WTC11 (cell line): ENCODE results near the gene CLEC4M. TPM values are rescaled to one million over a fixed set of nuclear protein-coding genes. Genes with fewer than 3 reads are reported as not detected.

ENCODE experiments used
- ATAC-seq: fragments of 200-7000 bp; cut with Tn5 transposase; 2 replicates; pipeline ENCODE4 v1.10.0; 2021; ENCODE audit warnings: mild to moderate bottlenecking, moderate library complexity
- CTCF ChIA-PET: fragments of 300-600 bp; sonication (Branson Sonifier 250); formaldehyde crosslinking; loops from one replicate; lab custom pipeline; 2021; ENCODE audit warnings: antibody characterized with exemption; lab: Charles Lee
- POLR2A ChIA-PET: fragments of 350-600 bp; sonication (Branson Sonifier 250); formaldehyde crosslinking; loops from one replicate; lab custom pipeline; 2021; ENCODE audit warnings: antibody characterized with exemption; lab: Charles Lee
- DNase-seq: peaks from one replicate; pipeline ENCODE4 v3.0.0; 2021; ENCODE audit warnings: low spot score
- H3K27ac Mint-ChIP-seq: 2 replicates; pipeline ENCODE4 v1.8.0; 2021; ENCODE audit warnings: mixed read lengths
- H3K27me3 Mint-ChIP-seq: 2 replicates; pipeline ENCODE4 v1.8.0; 2021; ENCODE audit warnings: low read depth, mild to moderate bottlenecking, moderate library complexity, mixed read lengths
- H3K36me3 Mint-ChIP-seq: 2 replicates; pipeline ENCODE4 v1.8.0; 2021; ENCODE audit warnings: mixed read lengths
- H3K4me1 Mint-ChIP-seq: 2 replicates; pipeline ENCODE4 v1.8.0; 2022; ENCODE audit warnings: mixed read lengths
- H3K4me3 Mint-ChIP-seq: 2 replicates; pipeline ENCODE4 v1.8.0; 2021; ENCODE audit warnings: mild to moderate bottlenecking, moderate library complexity, mixed read lengths
- H3K9me3 Mint-ChIP-seq: 2 replicates; pipeline ENCODE4 v1.8.0; 2021; ENCODE audit warnings: mixed read lengths
- CREM ChIP-seq: sonication (generic); formaldehyde crosslinking; IDR thresholded peaks from 2 replicates; pipeline ENCODE4 v1.8.1; 2022; ENCODE audit warnings: mild to moderate bottlenecking, missing genetic modification reagents, moderate library complexity
- E2F1 ChIP-seq: sonication (generic); formaldehyde crosslinking; IDR thresholded peaks from 2 replicates; pipeline ENCODE4 v1.8.0; 2022; ENCODE audit warnings: mild to moderate bottlenecking, missing genetic modification reagents
- ELF4 ChIP-seq: sonication (generic); formaldehyde crosslinking; IDR thresholded peaks from 2 replicates; pipeline ENCODE4 v1.8.1; 2022; ENCODE audit warnings: low read depth, mild to moderate bottlenecking, moderate library complexity, missing genetic modification reagents
- ETV6 ChIP-seq: sonication (generic); formaldehyde crosslinking; IDR thresholded peaks from 2 replicates; pipeline ENCODE4 v1.8.1; 2022; ENCODE audit warnings: mild to moderate bottlenecking, missing genetic modification reagents
- FOXK1 ChIP-seq: sonication (generic); formaldehyde crosslinking; IDR thresholded peaks from 2 replicates; pipeline ENCODE4 v1.8.0; 2022; ENCODE audit warnings: mild to moderate bottlenecking, moderate library complexity, missing genetic modification reagents
- FOXP4 ChIP-seq: sonication (generic); formaldehyde crosslinking; IDR thresholded peaks from 2 replicates; pipeline ENCODE4 v1.8.0; 2022; ENCODE audit warnings: mild to moderate bottlenecking, missing genetic modification reagents
- NR3C1 ChIP-seq: sonication (generic); formaldehyde crosslinking; conservative IDR thresholded peaks from 2 replicates; pipeline ENCODE4 v1.8.1; 2023; ENCODE audit warnings: low read depth, mild to moderate bottlenecking, missing genetic modification reagents
- OVOL2 ChIP-seq: fragments of 250-450 bp; sonication (Bioruptor Pico); IDR thresholded peaks from 2 replicates; pipeline ENCODE4 v1.9.0; 2021; ENCODE audit warnings: mild to moderate bottlenecking, borderline replicate concordance
- PREB ChIP-seq: sonication (generic); formaldehyde crosslinking; IDR thresholded peaks from 2 replicates; pipeline ENCODE4 v1.8.1; 2022; ENCODE audit warnings: mild to moderate bottlenecking, missing genetic modification reagents, moderate library complexity, borderline replicate concordance
- RELA ChIP-seq: sonication (generic); formaldehyde crosslinking; IDR thresholded peaks from 2 replicates; pipeline ENCODE4 v1.8.1; 2022; ENCODE audit warnings: missing genetic modification reagents, mild to moderate bottlenecking, borderline replicate concordance
- SMAD3 ChIP-seq: sonication (generic); formaldehyde crosslinking; IDR thresholded peaks from 2 replicates; pipeline ENCODE4 v1.8.0; 2022; ENCODE audit warnings: missing genetic modification reagents, mild to moderate bottlenecking, borderline replicate concordance
- SMAD4 ChIP-seq: sonication (generic); formaldehyde crosslinking; IDR thresholded peaks from 2 replicates; pipeline ENCODE4 v1.8.0; 2022; ENCODE audit warnings: mild to moderate bottlenecking, missing genetic modification reagents
- SP1 ChIP-seq: sonication (generic); formaldehyde crosslinking; conservative IDR thresholded peaks from 2 replicates; pipeline ENCODE4 v1.8.1; 2022; ENCODE audit warnings: missing genetic modification reagents
- STAT6 ChIP-seq: sonication (generic); formaldehyde crosslinking; conservative IDR thresholded peaks from 2 replicates; pipeline ENCODE4 v1.8.1; 2023; ENCODE audit warnings: mild to moderate bottlenecking, low read depth, missing genetic modification reagents, moderate library complexity
- ZMAT4 ChIP-seq: fragments of 250-450 bp; sonication (Bioruptor Pico); IDR thresholded peaks from 2 replicates; pipeline ENCODE4 v1.9.0; 2021; ENCODE audit warnings: mild to moderate bottlenecking
- ZNF138 ChIP-seq: sonication (generic); formaldehyde crosslinking; conservative IDR thresholded peaks from 2 replicates; pipeline ENCODE4 v1.8.1; 2022; ENCODE audit warnings: mild to moderate bottlenecking, moderate library complexity, missing genetic modification reagents
- total RNA-seq: library from RNA; stranded (reverse); gene quantifications from 3 replicates; pipeline ENCODE4 v1.2.3, GENCODE V29; 2021
- TF ChIP-seq, protein P1 (sequence below): sonication (generic); formaldehyde crosslinking; IDR thresholded peaks from 2 replicates; pipeline ENCODE4 v1.8.0; 2022; ENCODE audit warnings: mild to moderate bottlenecking, missing genetic modification reagents
- TF ChIP-seq, protein P2 (sequence below): sonication (generic); formaldehyde crosslinking; IDR thresholded peaks from 2 replicates; pipeline ENCODE4 v1.8.1; 2022; ENCODE audit warnings: missing genetic modification reagents, borderline replicate concordance
- TF ChIP-seq, protein P3 (sequence below): sonication (generic); formaldehyde crosslinking; IDR thresholded peaks from 2 replicates; pipeline ENCODE4 v1.8.0; 2023; ENCODE audit warnings: missing genetic modification reagents, mild to moderate bottlenecking, borderline replicate concordance

CLEC4M gene
- total RNA-seq, 1 experiment from 2014 or later = not detected

GRCh38 chr19:7748756-7749155 lies 14.3 kb upstream of the CLEC4M start:
- Mint-ChIP-seq H3K27ac (peak overlapping the region; percentile 57; the same call in 1 of the 2 replicates), H3K4me1 (peaks cover 20% of the 10 kb centered on the region), H3K9me3 (peaks cover 29% of the 10 kb centered on the region), H3K27me3 (peaks cover 4% of the 10 kb centered on the region; the same call in 1 of the 2 replicates)
- TF ChIP-seq FOXK1 (no peak), SP1 (CRISPR knock-in tag) (0 out of 2 replicates have a peak, but pooled peaks have one; percentile 35), E2F1 (CRISPR knock-in tag) (no peak)
- TF ChIP-seq, protein P1, sequence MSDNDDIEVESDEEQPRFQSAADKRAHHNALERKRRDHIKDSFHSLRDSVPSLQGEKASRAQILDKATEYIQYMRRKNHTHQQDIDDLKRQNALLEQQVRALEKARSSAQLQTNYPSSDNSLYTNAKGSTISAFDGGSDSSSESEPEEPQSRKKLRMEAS (CRISPR knock-in tag) = no peak
- TF ChIP-seq, all 79 proteins: peak for 1
- ChIA-PET POLR2A (no interaction called here), CTCF (interaction anchor here (1.0 to 1.1 kb wide), 4 partner anchors 10 to 180 kb away, joined by 3 to 10 read pairs (median 4); no protein-coding TSS in a partner anchor)
- DNase-seq = peak; percentile 62
- Mint-ChIP-seq H3K4me3 (no peak overlapping the region), H3K36me3 (peaks cover 6% of the 10 kb centered on the region)
- ATAC-seq = peak; percentile 99

GRCh38 chr19:7751157-7751783 lies 11.8 kb upstream of the CLEC4M start:
- Mint-ChIP-seq H3K27me3 (peaks cover 11% of the 10 kb centered on the region), H3K9me3 (peaks cover 52% of the 10 kb centered on the region), H3K4me3 (no peak overlapping the region), H3K36me3 (peaks cover 9% of the 10 kb centered on the region), H3K4me1 (peaks cover 20% of the 10 kb centered on the region), H3K27ac (no peak overlapping the region)
- ATAC-seq (no peak), DNase-seq (no peak)
- CTCF ChIA-PET = interaction anchor here (1.3 kb wide), 1 partner anchor 48 kb away, joined by 4 read pairs; no protein-coding TSS in a partner anchor
- POLR2A ChIA-PET = no interaction called here
- TF ChIP-seq ELF4 (CRISPR knock-in tag) = no peak
- no peak for TF ChIP-seq RELA (CRISPR knock-in tag)
- TF ChIP-seq ZNF138 (CRISPR knock-in tag) = no peak
- TF ChIP-seq, protein P1 (CRISPR knock-in tag) = no peak
- no peak for TF ChIP-seq OVOL2 (CRISPR knock-in tag)
- TF ChIP-seq, protein P2, sequence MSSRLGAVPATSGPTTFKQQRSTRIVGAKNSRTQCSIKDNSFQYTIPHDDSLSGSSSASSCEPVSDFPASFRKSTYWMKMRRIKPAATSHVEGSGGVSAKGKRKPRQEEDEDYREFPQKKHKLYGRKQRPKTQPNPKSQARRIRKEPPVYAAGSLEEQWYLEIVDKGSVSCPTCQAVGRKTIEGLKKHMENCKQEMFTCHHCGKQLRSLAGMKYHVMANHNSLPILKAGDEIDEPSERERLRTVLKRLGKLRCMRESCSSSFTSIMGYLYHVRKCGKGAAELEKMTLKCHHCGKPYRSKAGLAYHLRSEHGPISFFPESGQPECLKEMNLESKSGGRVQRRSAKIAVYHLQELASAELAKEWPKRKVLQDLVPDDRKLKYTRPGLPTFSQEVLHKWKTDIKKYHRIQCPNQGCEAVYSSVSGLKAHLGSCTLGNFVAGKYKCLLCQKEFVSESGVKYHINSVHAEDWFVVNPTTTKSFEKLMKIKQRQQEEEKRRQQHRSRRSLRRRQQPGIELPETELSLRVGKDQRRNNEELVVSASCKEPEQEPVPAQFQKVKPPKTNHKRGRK (CRISPR knock-in tag) = no peak
- TF ChIP-seq SMAD4 (CRISPR knock-in tag) = no peak
- no peak for TF ChIP-seq ZMAT4 (CRISPR knock-in tag)
- no peak for TF ChIP-seq ETV6 (CRISPR knock-in tag)
- TF ChIP-seq, protein P3, sequence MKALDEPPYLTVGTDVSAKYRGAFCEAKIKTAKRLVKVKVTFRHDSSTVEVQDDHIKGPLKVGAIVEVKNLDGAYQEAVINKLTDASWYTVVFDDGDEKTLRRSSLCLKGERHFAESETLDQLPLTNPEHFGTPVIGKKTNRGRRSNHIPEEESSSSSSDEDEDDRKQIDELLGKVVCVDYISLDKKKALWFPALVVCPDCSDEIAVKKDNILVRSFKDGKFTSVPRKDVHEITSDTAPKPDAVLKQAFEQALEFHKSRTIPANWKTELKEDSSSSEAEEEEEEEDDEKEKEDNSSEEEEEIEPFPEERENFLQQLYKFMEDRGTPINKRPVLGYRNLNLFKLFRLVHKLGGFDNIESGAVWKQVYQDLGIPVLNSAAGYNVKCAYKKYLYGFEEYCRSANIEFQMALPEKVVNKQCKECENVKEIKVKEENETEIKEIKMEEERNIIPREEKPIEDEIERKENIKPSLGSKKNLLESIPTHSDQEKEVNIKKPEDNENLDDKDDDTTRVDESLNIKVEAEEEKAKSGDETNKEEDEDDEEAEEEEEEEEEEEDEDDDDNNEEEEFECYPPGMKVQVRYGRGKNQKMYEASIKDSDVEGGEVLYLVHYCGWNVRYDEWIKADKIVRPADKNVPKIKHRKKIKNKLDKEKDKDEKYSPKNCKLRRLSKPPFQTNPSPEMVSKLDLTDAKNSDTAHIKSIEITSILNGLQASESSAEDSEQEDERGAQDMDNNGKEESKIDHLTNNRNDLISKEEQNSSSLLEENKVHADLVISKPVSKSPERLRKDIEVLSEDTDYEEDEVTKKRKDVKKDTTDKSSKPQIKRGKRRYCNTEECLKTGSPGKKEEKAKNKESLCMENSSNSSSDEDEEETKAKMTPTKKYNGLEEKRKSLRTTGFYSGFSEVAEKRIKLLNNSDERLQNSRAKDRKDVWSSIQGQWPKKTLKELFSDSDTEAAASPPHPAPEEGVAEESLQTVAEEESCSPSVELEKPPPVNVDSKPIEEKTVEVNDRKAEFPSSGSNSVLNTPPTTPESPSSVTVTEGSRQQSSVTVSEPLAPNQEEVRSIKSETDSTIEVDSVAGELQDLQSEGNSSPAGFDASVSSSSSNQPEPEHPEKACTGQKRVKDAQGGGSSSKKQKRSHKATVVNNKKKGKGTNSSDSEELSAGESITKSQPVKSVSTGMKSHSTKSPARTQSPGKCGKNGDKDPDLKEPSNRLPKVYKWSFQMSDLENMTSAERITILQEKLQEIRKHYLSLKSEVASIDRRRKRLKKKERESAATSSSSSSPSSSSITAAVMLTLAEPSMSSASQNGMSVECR (CRISPR knock-in tag) = no peak
- no peak for TF ChIP-seq STAT6 (CRISPR knock-in tag)
- no peak for TF ChIP-seq FOXP4 (CRISPR knock-in tag)
- no peak for TF ChIP-seq CREM (CRISPR knock-in tag)
- TF ChIP-seq SMAD3 (CRISPR knock-in tag) = no peak
- no peak for TF ChIP-seq PREB (CRISPR knock-in tag)
- no peak for TF ChIP-seq NR3C1 (CRISPR knock-in tag)
